Measurements from ENCODE around the gene PLEKHG2. TPM values are rescaled to one million over a fixed set of nuclear protein-coding genes. Genes with fewer than 3 reads are reported as not detected.
A peak's percentile ranks its signal among the peaks of the same experiment; 100 is the strongest.

PLEKHG2 gene
- polyA plus RNA-seq, 3 donors from 2014 or later = 3.7 to 4.3 TPM; not detected in 1

DNA sequence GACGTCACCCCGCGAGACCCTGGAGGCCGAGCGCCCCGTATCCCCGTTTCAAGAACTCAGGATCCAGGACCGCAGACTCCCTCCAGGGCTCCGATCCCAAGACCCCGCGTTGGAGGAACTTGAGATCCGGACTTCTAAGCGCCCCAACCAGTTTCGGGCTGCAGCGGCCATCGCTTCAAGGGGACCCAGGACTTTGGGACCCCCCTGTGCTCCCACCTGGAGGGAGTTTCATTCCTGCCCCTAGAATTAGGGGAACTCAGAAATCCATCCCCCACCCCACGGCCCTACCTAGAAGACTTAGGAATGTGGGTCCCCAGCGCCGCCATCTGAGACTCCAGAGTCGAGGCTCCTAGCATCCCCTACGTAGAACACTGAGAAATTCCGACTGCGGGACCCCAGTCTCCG lies 400 bp downstream of the PLEKHG2 start:
- peaks cover 0 to 17% (median 0%) of the 10 kb centered on the region in 6 donors for H3K9me3 Mint-ChIP-seq
- H3K36me3 Mint-ChIP-seq = peaks cover 12% of the 10 kb centered on the region in 3 donors
- H3K4me1 Mint-ChIP-seq = peaks cover 45 to 53% of the 10 kb centered on the region in 2 donors
- peak overlapping the region in 5 of 6 donors; percentile 40 to 99 (median 75) for H3K27ac Mint-ChIP-seq
- DNase-seq = no peak
- peaks cover 47 to 59% (median 50%) of the 10 kb centered on the region in 3 donors for H3K27me3 Mint-ChIP-seq (ENCODE audit: low read depth in 3 of 3)
- peak overlapping the region; percentile 68 to 98 (median 86) for H3K4me3 Mint-ChIP-seq

DNA sequence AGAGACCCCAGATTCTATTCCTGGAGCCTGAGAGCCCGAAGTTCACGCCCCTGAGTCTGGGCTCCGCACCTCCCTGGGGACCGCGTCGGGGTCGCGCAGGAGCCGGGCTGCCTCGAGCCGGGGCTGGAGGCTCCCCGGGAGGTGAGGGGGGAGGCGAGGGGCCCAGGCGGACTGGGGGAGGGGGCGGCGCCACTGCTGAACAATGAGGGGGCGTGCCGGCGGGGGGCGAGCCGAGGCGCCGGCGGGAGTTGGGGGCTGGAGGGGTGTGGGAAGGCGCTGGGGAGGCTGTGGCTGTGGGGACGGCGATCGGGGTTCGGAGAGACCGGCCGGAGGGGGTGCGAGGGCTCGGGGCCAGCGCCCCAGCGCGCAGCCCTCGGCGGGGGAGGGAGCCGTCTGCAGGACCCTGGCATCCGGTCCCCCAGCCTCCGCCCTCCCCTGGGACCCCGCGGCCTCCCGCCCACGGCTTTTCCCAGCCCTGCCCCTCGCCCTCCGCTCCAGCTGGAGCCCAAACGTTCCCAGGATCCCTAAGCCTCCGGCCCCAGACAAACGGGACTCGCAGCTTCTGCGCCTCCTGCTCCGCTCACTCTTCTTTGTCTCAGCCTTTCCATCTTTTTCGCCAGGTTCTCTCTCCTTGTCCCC lies 922 bp downstream of the PLEKHG2 start:
- peaks cover 42 to 54% (median 44%) of the 10 kb centered on the region in 3 donors for H3K27me3 Mint-ChIP-seq (ENCODE audit: low read depth in 3 of 3)
- H3K4me1 Mint-ChIP-seq = peaks cover 40 to 47% of the 10 kb centered on the region in 2 donors
- peak overlapping the region; percentile 44 to 99 (median 87) for H3K27ac Mint-ChIP-seq
- peaks cover 0 to 13% (median 0%) of the 10 kb centered on the region in 6 donors for H3K9me3 Mint-ChIP-seq
- DNase-seq = no peak
- peak overlapping the region; percentile 83 to 98 (median 86) for H3K4me3 Mint-ChIP-seq
- peaks cover 7% of the 10 kb centered on the region in 3 donors for H3K36me3 Mint-ChIP-seq

- Mint-ChIP-seq H3K36me3 (peaks cover 0 to 2% (median 0%) of the 10 kb centered on the region in 3 donors), H3K4me1 (peaks cover 34 to 41% of the 10 kb centered on the region in 2 donors), H3K4me3 (peak overlapping the region; percentile 83 to 85 (median 83)), H3K9me3 (peaks cover 0 to 8% (median 0%) of the 10 kb centered on the region in 6 donors), H3K27ac (peak overlapping the region; percentile 44 to 88 (median 78)), H3K27me3 (ENCODE audit: low read depth in 3 of 3) (peaks cover 36 to 47% (median 38%) of the 10 kb centered on the region in 3 donors)
- DNase-seq = no peak
Observed at GRCh38 chr19:39413911-39414608, 1.6 kb downstream of the PLEKHG2 start.

DNA sequence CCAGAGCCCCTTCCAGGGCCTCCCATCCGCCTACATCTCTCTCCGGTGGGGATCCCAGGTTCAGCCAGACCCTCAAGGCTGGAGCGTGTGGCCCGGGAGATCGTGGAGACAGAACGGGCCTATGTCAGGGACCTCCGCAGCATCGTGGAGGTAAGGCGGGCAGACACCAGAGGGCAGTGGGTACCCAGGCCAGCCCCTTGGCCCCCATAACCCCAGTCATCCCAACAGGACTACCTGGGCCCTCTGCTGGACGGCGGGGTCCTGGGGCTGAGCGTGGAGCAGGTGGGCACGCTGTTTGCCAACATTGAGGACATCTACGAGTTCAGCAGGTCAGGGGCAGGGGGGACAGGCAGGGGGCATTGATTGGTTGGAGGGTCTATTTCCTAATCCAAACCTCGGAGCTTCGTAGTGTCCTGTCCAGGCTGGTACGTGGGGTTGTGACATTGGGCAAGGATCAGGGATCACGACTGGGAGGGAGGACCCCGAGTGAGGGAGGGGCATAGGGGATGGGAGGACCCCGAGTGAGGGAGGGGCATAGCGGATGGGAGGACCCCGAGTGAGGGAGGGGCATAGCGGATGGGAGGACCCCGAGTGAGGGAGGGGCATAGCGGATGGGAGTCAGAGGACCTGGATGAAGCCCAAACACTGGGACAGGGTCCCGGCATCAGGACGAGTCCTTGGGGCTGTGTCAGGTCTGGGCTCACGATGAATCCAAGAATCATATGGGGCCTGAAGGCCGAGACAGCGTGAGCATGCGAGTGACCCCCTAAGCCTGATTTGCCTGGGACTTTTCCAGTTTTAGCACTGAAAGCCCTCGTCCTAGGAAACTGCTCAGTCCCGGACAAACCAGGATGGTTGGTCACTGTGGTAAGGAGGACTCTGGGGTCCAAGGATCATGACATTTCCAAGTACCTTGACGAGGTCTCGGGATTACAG lies 2.9 kb downstream of the PLEKHG2 start:
- no peak overlapping the region for H3K4me3 Mint-ChIP-seq
- no peak for DNase-seq
- H3K27me3 Mint-ChIP-seq (ENCODE audit: low read depth in 3 of 3) = peaks cover 23 to 34% (median 25%) of the 10 kb centered on the region in 3 donors
- peak overlapping the region in 4 of 6 donors; percentile 14 to 90 (median 49) for H3K27ac Mint-ChIP-seq
- H3K4me1 Mint-ChIP-seq = peaks cover 29 to 33% of the 10 kb centered on the region in 2 donors
- H3K9me3 Mint-ChIP-seq = peaks cover 0 to 6% (median 0%) of the 10 kb centered on the region in 6 donors
- peaks cover 0 to 3% (median 0%) of the 10 kb centered on the region in 3 donors for H3K36me3 Mint-ChIP-seq

DNA sequence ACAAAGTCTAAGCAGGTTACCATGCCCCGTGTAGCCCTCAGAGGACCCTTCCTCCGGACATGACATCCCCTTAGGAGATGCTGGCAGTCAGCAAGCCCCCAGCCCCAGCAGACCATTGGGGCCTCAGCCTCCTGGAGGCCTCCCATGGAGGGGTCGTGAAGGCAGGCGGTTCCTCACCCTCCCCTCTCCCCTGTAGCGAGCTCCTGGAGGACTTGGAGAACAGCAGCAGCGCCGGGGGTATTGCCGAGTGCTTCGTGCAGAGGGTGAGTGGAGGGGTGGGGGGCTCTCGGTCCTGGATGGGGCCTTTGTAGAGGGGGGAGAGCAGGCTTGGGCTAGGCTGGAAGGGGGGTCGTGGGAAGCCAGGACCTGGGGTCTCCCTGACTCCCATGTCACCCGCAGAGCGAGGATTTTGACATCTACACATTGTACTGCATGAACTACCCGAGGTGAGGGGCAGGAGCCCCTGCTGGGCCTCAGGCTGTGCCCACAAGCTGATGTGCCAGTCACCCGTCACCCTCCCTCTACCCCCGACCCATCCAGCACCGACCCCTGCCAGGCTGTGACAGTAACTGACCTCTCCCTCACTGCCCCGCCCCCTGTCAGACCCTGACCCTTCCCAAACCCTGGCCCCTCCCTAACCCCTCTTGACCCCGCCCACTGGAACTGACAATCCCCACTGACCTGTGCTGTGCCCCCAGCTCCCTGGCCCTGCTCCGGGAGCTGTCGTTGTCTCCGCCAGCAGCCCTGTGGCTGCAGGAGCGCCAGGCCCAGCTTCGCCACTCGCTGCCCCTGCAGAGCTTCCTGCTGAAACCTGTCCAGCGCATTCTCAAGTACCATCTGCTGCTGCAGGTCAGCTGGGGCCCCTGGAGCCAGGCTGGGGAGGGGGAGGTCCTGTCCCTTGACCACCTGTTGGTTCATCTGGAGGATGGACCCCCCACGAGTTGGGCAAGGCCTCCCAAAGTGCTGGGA lies 4.0 kb downstream of the PLEKHG2 start:
- no peak for DNase-seq
- H3K4me1 Mint-ChIP-seq = peaks cover 19 to 23% of the 10 kb centered on the region in 2 donors
- peaks cover 0 to 3% (median 0%) of the 10 kb centered on the region in 3 donors for H3K36me3 Mint-ChIP-seq
- H3K27ac Mint-ChIP-seq = no peak overlapping the region
- H3K27me3 Mint-ChIP-seq (ENCODE audit: low read depth in 3 of 3) = peaks cover 13 to 23% (median 15%) of the 10 kb centered on the region in 3 donors
- H3K4me3 Mint-ChIP-seq = no peak overlapping the region
- peaks cover 0 to 6% (median 0%) of the 10 kb centered on the region in 6 donors for H3K9me3 Mint-ChIP-seq

DNA sequence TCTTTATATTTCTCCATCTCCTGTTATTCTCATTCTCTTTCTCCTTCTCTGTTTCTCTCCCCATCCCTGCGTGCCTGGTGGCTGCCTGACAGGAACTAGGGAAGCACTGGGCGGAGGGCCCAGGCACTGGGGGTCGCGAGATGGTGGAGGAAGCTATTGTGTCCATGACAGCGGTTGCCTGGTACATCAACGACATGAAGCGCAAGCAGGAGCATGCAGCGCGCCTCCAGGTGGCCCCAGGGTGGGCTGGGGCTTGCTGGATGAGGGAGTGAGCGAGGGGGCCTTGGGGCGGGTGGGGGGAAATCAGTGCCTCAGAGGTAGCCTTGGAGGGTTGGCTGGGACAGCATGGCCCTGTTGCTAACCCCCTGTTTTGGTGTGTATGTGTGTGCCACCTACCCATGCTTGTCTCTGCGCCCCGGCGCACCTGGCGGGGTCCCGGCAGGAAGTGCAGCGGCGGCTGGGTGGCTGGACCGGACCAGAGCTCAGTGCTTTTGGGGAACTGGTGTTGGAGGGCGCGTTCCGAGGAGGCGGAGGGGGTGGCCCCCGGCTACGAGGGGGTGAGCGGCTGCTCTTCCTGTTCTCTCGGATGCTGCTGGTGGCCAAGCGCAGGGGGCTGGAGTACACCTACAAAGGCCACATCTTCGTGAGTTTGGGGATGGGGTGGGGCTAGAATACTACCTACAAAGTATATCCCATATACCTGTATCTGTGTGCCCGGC lies 5.2 kb downstream of the PLEKHG2 start:
- Mint-ChIP-seq H3K9me3 (no peaks in the 10 kb centered on the region), H3K27ac (peak overlapping the region in 2 of 6 donors; percentile 46 to 70), H3K4me3 (no peak overlapping the region), H3K36me3 (peaks cover 0 to 3% (median 0%) of the 10 kb centered on the region in 3 donors), H3K27me3 (ENCODE audit: low read depth in 3 of 3) (peaks cover 3 to 12% (median 4%) of the 10 kb centered on the region in 3 donors), H3K4me1 (peaks cover 13 to 14% of the 10 kb centered on the region in 2 donors)
- no peak for DNase-seq

DNA sequence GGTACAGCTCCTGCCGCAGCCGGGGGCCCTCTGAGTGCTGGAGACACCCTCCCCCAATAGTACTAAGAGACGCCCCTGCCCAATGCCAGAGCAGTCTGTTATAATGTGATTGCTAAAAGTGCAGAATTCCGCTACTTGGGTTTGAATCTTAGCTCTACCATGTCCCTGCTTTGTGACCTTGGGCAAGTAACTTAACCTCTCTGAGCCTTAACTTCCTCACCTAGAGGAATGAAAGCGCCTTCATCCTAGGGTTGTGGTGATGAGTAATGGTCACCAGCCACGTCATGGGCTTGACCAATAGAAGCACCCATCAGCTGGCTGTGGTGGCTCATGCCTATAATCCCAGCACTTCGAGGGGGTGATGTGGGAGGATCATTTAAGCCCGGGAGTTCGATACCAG lies 6.5 kb downstream of the PLEKHG2 start:
- no peak for DNase-seq
- peaks cover 0 to 8% (median 4%) of the 10 kb centered on the region in 3 donors for H3K27me3 Mint-ChIP-seq (ENCODE audit: low read depth in 3 of 3)
- no peaks in the 10 kb centered on the region for H3K9me3 Mint-ChIP-seq
- H3K36me3 Mint-ChIP-seq = peaks cover 0 to 3% (median 2%) of the 10 kb centered on the region in 3 donors
- H3K4me3 Mint-ChIP-seq = no peak overlapping the region
- H3K4me1 Mint-ChIP-seq = peaks cover 8 to 9% of the 10 kb centered on the region in 2 donors
- peak overlapping the region in 1 of 6 donors; percentile 30 for H3K27ac Mint-ChIP-seq

DNA sequence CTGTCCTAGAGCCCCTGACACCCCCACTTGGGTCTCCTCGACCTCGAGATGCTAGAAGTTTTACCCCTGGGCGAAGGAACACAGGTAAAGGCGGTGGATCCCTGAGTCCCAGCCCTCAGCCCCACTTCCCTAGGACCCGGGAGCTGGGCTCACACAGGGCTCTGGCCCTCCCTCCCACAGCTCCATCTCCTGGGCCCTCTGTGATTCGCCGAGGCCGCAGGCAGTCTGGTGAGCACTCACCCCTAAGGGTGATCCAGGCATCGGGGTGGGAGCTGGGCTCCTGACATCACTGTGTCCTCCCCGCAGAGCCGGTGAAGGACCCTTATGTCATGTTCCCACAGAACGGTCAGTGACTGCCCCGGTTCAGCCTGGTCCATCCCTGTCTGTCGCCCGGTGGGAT lies 8.3 kb downstream of the PLEKHG2 start:
- Mint-ChIP-seq H3K9me3 (no peaks in the 10 kb centered on the region), H3K27me3 (ENCODE audit: low read depth in 3 of 3) (peaks cover 0 to 2% (median 0%) of the 10 kb centered on the region in 3 donors), H3K36me3 (peaks cover 0 to 6% (median 6%) of the 10 kb centered on the region in 3 donors), H3K4me1 (no peaks in the 10 kb centered on the region), H3K27ac (no peak overlapping the region), H3K4me3 (no peak overlapping the region)
- DNase-seq = no peak

GRCh38 chr19:39422020-39422419 lies 9.6 kb downstream of the PLEKHG2 start:
- Mint-ChIP-seq H3K27ac (no peak overlapping the region), H3K4me3 (no peak overlapping the region)

DNA sequence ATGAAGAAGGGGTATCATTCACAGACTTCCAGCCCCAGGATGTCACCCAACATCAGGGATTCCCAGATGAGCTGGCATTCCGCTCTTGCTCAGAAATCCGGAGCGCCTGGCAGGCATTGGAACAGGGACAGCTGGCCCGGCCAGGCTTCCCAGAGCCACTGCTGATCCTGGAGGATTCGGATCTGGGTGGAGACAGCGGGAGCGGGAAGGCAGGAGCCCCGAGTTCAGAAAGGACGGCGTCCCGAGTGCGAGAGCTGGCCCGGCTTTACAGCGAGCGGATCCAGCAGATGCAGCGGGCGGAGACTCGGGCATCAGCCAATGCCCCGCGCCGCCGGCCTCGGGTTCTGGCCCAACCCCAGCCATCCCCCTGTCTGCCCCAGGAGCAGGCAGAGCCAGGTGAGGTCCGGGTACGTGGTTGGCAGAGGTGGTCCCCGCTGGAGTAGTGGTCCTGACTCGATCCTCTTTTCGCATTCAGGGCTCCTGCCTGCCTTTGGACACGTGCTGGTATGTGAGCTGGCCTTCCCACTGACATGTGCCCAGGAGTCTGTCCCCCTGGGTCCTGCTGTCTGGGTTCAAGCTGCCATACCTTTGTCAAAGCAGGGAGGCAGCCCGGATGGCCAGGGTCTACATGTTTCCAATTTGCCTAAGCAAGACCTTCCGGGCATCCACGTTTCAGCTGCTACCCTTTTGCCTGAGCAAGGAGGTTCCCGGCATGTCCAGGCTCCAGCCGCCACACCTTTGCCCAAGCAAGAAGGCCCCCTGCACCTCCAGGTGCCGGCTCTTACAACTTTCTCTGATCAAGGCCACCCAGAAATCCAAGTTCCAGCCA lies 11.0 kb downstream of the PLEKHG2 start:
- no peak for DNase-seq
- Mint-ChIP-seq H3K4me1 (no peaks in the 10 kb centered on the region), H3K27ac (peak overlapping the region in 1 of 6 donors; percentile 53), H3K9me3 (no peaks in the 10 kb centered on the region), H3K36me3 (peaks cover 0 to 8% (median 6%) of the 10 kb centered on the region in 3 donors), H3K4me3 (no peak overlapping the region), H3K27me3 (ENCODE audit: low read depth in 3 of 3) (peaks cover 0 to 2% (median 0%) of the 10 kb centered on the region in 3 donors)

More at GRCh38 chr19:39422020-39422419, 9.6 kb downstream of the PLEKHG2 start:
- Mint-ChIP-seq H3K27me3 (ENCODE audit: low read depth in 3 of 3) (peaks cover 0 to 2% (median 0%) of the 10 kb centered on the region in 3 donors), H3K4me1 (no peaks in the 10 kb centered on the region), H3K9me3 (no peaks in the 10 kb centered on the region), H3K36me3 (peaks cover 0 to 8% (median 6%) of the 10 kb centered on the region in 3 donors)
- DNase-seq = no peak

GRCh38 chr19:39424934-39425333 lies 12.5 kb downstream of the PLEKHG2 start:
- H3K27me3 Mint-ChIP-seq (ENCODE audit: low read depth in 3 of 3) = peaks cover 0 to 2% (median 0%) of the 10 kb centered on the region in 3 donors
- no peaks in the 10 kb centered on the region for H3K4me1 Mint-ChIP-seq
- H3K36me3 Mint-ChIP-seq = peaks cover 0 to 6% (median 5%) of the 10 kb centered on the region in 3 donors
- H3K27ac Mint-ChIP-seq = no peak overlapping the region
- no peak for DNase-seq
- H3K4me3 Mint-ChIP-seq = no peak overlapping the region
- no peaks in the 10 kb centered on the region for H3K9me3 Mint-ChIP-seq

Measured in immature natural killer cell (primary cell).